T-helper 1 cell (primary cell): ENCODE data around the gene ARHGEF37.
"Not testable (repeated sequence)": the region's sequence is repeated elsewhere in the genome, so short reads cannot be mapped to it uniquely, and the experiment has no call there.

ENCODE experiments used
- DNase-seq, 5 donors: peaks; one replicate each; pipeline ENCODE4 v3.0.0-alpha.2; 2012 to 2020
- total RNA-seq, 4 donors: gene quantifications; one replicate each; lab custom pipeline; 2026; lab: John Stamatoyannopoulos, UW

ARHGEF37 gene
- total RNA-seq, result 0.95 to 2.1 (median 1.5) reads per million in 4 donors

GRCh38 chr5:149581192-149581861 is at the start of gene ARHGEF37:
TSS of gene ARHGEF37 (plus strand) at chr5:149581498. CDS start at chr5:149597770, 16,272 bp downstream.
- DNase-seq, result peak in 4 of 5 donors; percentile 9 to 24 (median 15)

GRCh38 chr5:149532413-149532812 is 48.9 kb upstream of the ARHGEF37 start:
- DNase-seq, result no peak

GRCh38 chr5:149535787-149536186 is 45.5 kb upstream of the ARHGEF37 start:
- not testable (repeated sequence) for DNase-seq

- no peak for DNase-seq
These were observed 43.8 kb upstream of the ARHGEF37 start for GRCh38 chr5:149537374-149537975.

- no peak for DNase-seq
These were observed 41.2 kb upstream of the ARHGEF37 start for GRCh38 chr5:149540089-149540488.

- no peak for DNase-seq
These were observed 39.4 kb upstream of the ARHGEF37 start for GRCh38 chr5:149541893-149542292.

- DNase-seq, result no peak
These were observed 37.8 kb upstream of the ARHGEF37 start for GRCh38 chr5:149543361-149544027.

- DNase-seq, result no peak
These were observed 37.3 kb upstream of the ARHGEF37 start for GRCh38 chr5:149544028-149544420.

- DNase-seq, result no peak
These were observed 36.0 kb upstream of the ARHGEF37 start for GRCh38 chr5:149545327-149545726.

GRCh38 chr5:149546974-149547373 is 34.3 kb upstream of the ARHGEF37 start:
- DNase-seq, result no peak

GRCh38 chr5:149549461-149550267 is 31.6 kb upstream of the ARHGEF37 start:
- DNase-seq, result peak in 3 of 5 donors; percentile 11 to 44 (median 26)

- DNase-seq, result peak in 1 of 5 donors; percentile 40
These were observed 31.1 kb upstream of the ARHGEF37 start for GRCh38 chr5:149550268-149550583.

GRCh38 chr5:149550594-149551226 is 30.6 kb upstream of the ARHGEF37 start:
- DNase-seq, result no peak

- DNase-seq, result peak; percentile 98 to 99 (median 98)
These were observed 29.9 kb upstream of the ARHGEF37 start, which contains the start of gene CSNK1A1 for GRCh38 chr5:149551227-149552037. TSS of gene CSNK1A1 (minus strand) at chr5:149551439. CDS start at chr5:149550964, 475 bp downstream.

GRCh38 chr5:149552038-149552494 is 29.2 kb upstream of the ARHGEF37 start:
- DNase-seq, result no peak

GRCh38 chr5:149552553-149553160 is 28.6 kb upstream of the ARHGEF37 start:
- DNase-seq, result no peak

GRCh38 chr5:149559706-149560105 is 21.6 kb upstream of the ARHGEF37 start:
- no peak for DNase-seq

GRCh38 chr5:149561848-149562247 is 19.4 kb upstream of the ARHGEF37 start:
- DNase-seq, result no peak

GRCh38 chr5:149563466-149563865 is 17.8 kb upstream of the ARHGEF37 start:
- no peak for DNase-seq

- DNase-seq, result peak in 1 of 5 donors; percentile 62
These were observed 16.7 kb upstream of the ARHGEF37 start for GRCh38 chr5:149564542-149565140.
